ENCODE measurements around the gene SLMAP. TPM values are rescaled to one million over a fixed set of nuclear protein-coding genes. Genes with fewer than 3 reads are reported as not detected.

The SLMAP gene
- polyA plus RNA-seq, 4 donors, result 39.5 to 59.4 (median 45.9) TPM

DNA sequence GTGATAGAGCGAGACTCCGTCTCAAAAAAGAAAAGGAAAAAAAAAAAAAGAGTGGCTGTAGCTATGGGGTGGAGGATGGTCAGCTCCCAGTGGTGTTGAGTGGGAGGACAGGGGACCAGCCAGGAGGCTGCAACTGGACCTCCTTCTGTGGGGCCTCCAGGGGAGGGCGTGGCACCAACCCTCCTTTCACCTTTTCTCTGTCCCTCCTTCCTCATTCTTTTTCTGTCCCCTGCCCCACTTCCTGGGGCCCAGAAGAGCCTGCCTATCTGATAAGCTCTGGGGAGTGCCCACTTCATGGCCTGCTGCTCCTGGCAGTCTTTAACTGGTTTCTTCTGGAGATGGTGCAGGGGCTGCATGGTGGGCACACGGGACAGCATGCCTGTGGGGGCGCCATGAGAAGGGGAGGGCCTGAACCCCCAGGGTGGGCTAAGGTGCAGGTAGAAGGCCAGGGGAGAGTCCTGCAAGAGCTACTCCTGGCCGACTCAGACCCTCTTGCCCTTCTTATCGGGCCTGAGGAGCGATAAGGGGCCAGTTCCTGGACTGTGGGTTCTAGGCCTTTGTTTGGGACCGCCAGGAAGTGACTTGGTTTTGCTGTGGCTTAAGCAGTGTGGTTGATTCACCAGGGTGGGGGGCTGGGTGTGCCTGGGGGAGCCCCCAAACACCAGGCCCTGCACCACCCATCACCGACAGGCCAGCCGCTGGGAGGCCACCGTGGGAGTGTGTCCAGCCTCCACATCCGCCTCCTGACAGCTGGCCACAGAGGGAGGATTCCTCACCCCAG is 202.7 kb downstream of the SLMAP start:
- no peak for DNase-seq (ENCODE audit: low read depth in 4 of 4, low spot score in 2 of 4)

GRCh38 chr3:57959423-57960173 is 203.5 kb downstream of the SLMAP start:
- DNase-seq (ENCODE audit: low read depth in 4 of 4, low spot score in 2 of 4), result no peak

GRCh38 chr3:57960174-57960505 is 204.0 kb downstream of the SLMAP start:
- no peak for DNase-seq (ENCODE audit: low read depth in 4 of 4, low spot score in 2 of 4)

DNA sequence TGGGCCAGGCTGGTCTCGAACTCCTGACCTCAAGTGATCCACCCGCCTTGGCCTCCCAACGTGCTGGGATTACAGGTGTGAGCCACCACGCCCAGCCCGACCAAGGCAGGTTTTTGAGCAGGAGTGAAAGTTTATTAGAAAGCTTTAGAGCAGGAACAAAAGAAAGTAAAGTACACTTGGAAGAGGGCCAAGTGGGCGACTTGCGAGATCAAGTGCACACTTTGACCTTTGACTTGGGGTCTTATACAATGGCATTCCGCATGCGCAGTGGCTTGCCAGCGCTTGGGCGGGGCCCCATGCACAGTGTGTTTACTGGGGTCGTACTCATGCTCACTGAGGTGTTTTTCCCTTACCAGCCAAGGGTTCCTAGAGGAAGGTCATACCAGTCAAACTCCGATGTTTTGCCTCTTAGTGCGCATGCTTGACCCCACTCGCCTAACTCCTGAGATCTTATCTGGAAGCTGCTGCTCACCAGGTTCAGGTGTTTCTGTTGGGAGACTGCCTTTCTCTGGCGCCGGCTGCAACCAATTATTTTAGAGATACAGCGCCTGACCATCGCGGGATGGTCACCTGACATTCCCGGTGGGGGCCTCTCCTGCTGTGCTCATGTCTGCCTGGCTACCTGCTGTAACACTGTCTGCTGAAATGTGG is 205.2 kb downstream of the SLMAP start:
- DNase-seq (ENCODE audit: low read depth in 4 of 4, low spot score in 2 of 4), result no peak

DNA sequence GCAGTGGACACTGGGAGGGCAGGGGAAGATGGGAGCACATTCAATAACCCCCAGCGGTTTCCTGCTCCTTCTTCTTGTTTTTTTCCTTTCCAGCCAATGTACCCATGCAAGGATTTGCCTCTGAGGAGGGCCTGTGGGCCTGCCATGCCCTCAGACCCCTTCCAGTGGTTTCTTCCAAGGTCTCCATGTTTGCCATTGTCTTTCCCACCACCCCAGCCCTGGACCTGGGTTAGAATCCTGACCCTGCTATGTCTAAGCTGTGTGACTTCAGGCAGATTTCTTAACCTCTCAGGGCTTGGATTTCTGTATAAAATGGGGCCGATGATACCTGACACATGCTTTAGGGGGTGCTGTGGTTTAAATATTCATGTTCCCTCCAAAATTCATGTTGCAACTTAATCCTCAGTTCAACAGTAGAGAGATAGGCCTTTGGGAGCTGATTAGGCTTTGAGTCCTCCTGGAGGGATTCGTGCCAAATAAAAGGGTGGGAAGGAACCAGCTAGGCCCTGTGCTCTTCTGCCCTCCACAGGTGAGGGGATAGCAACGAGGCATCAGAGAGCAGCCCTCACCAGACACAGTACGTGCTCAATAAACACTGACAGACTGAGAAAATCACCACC is 205.8 kb downstream of the SLMAP start:
- no peak for DNase-seq (ENCODE audit: low read depth in 4 of 4, low spot score in 2 of 4)

GRCh38 chr3:57962448-57962834 is 206.3 kb downstream of the SLMAP start:
- no peak for DNase-seq (ENCODE audit: low read depth in 4 of 4, low spot score in 2 of 4)

GRCh38 chr3:57963811-57964346 is 207.8 kb downstream of the SLMAP start:
- DNase-seq (ENCODE audit: low read depth in 4 of 4, low spot score in 2 of 4), result no peak

DNA sequence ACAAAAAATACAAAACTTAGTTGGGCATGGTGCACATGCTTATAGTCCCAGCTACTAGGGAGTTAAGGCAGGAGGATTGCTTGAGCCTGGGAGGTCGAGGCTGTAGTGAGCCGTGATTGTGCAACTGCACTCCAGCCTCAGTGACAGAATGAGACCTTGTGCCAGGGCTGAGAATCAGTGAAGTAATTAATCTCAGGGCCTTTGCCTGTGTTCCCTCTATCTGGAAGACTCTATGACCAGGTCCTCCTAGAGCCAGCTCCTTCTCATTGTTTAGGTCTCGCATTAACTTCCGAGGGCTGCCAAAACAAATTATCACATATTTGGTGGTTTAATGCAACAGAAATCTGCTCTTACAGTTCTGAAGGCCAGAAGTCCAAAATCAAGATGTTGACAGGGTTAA is 210.7 kb downstream of the SLMAP start:
- no peak for DNase-seq (ENCODE audit: low read depth in 4 of 4, low spot score in 2 of 4)

- no peak for DNase-seq (ENCODE audit: low read depth in 4 of 4, low spot score in 2 of 4)
These were observed 211.5 kb downstream of the SLMAP start for GRCh38 chr3:57967590-57967989.

DNA sequence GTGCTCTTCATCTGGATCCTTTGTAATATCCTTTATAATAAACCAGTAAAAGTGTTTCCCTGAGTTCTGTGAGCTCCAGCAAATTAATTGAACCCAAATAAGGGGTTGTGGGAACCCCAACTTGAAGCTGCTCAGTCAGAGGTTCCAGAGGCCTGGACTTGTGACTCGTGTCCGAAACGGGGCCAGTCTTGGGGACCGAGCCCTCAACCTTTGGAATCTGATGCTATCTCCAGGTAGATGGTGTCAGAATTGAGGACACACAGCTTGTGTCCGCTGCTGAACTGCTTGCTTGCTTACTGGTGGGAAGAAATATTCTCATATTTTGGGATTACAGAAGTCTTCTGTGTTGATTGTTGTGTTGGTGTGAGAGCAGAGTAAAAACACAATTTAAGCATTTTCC is 212.4 kb downstream of the SLMAP start:
- no peak for DNase-seq (ENCODE audit: low read depth in 4 of 4, low spot score in 2 of 4)

GRCh38 chr3:57971975-57972374 is 215.9 kb downstream of the SLMAP start:
- no peak for DNase-seq (ENCODE audit: low read depth in 4 of 4, low spot score in 2 of 4)

DNA sequence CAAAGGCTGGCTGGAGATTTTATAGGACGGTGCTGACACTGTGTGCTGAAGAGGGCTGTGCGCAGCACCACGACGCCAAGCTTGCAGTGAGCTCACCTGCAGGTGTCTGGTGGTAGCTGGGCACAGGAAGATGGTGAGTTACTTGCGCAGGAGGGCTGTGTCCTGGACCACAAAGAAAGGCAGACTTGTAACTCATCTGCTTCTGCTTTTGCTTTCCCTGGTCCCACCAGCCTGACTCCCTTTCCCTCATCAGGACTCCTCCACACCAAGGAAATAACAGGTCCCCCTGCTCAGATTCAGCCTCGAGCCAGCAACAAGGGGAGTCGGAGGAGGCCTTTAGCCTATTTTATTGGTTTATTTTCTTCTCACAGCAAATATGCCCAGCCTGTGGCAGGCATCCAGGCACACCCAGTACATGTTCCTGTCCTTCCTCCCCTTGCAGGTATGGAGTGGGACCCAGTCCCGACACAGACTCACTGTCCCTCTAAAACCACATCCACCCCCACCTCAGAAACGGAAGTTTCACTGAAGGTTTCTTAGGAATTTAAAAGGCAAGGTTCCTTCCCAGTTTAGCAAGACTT is 216.5 kb downstream of the SLMAP start:
- DNase-seq (ENCODE audit: low read depth in 4 of 4, low spot score in 2 of 4), result no peak

DNA sequence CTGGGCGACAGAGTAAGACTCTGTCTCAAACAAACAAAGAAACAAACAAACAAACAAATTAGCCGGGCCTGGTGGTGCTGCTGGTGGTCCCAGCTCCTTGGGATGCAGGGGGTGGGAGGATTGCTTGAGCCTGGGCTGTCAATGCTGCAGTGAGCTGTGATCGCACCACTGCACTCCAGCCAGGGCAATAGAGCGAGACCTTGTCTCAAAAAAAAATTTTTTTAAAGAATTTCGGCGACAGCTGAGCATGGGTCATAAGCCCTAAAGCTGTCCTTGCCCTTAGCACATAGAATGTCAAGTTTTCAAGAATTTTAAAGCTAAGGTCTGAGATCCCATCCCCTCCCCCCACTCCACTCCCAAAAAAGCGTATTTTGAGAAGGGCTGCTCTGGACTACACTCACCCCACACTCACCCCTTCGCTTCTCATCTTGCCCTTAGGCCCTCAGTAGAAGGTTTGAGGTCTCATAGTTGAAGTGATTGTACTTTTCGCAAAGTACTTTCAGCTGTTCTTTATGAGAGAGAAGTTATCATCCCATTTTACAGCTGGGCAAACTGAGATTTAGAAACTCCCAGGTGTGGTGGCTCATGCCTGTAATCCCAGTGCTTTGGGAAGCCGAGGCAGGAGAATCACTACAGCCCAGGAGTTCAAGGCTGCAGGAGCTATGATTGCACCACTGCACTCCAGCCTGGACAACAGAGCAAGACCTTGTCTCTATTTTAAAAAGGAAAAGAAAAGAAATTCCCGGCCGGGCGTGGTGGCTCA is 217.8 kb downstream of the SLMAP start:
- DNase-seq (ENCODE audit: low read depth in 4 of 4, low spot score in 2 of 4), result no peak

- no peak for DNase-seq (ENCODE audit: low read depth in 4 of 4, low spot score in 2 of 4)
These were observed 218.8 kb downstream of the SLMAP start for GRCh38 chr3:57974796-57975388.

DNA sequence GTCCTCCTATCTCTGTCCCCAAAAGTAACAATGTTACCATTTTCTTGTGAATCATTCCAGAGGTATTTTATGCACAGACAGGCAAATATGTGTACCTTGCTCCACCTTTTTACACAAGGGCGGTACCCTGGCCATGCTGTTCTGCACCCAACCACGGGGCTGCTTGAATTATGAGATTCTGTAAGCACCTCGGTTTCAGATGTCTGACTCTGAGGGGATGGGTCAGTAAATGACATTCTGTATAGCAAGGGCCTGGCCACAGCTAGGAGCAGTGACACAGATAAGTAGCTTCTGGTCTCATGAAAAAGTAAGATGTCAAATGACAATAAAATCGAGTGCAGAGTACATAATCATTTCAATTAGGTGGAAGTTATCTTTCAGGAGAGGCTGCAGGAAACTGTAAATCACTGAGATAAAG is 221.7 kb downstream of the SLMAP start:
- DNase-seq (ENCODE audit: low read depth in 4 of 4, low spot score in 2 of 4), result no peak

GRCh38 chr3:57978316-57978715 is 222.2 kb downstream of the SLMAP start:
- no peak for DNase-seq (ENCODE audit: low read depth in 4 of 4, low spot score in 2 of 4)
